GM18508 (cell line): ENCODE results near the gene OSBP2.

Experiments used
- ATAC-seq: cut with Tn5 transposase; IDR thresholded peaks from one replicate; pipeline ENCODE4 v1.9.1; 2021; ENCODE audit warnings: moderate number of reproducible peaks; ENCODE audit not compliant: insufficient read depth, unreplicated experiment

Gene OSBP2

GRCh38 chr22:30889268-30889995 lies 194.8 kb downstream of the OSBP2 start:
- no peak for ATAC-seq

GRCh38 chr22:30889996-30890480 lies 195.4 kb downstream of the OSBP2 start:
- no peak for ATAC-seq

GRCh38 chr22:30890686-30891442 lies 196.2 kb downstream of the OSBP2 start:
- no peak for ATAC-seq

GRCh38 chr22:30891443-30891755 lies 196.7 kb downstream of the OSBP2 start:
- no peak for ATAC-seq

GRCh38 chr22:30891781-30892180 lies 197.1 kb downstream of the OSBP2 start:
- ATAC-seq = no peak

GRCh38 chr22:30892286-30892685 lies 197.6 kb downstream of the OSBP2 start:
- ATAC-seq = no peak

- ATAC-seq = no peak
Measured at GRCh38 chr22:30892731-30893221, 198.1 kb downstream of the OSBP2 start.

GRCh38 chr22:30893434-30894370 lies 199.0 kb downstream of the OSBP2 start:
- no peak for ATAC-seq

- ATAC-seq = no peak
Measured at GRCh38 chr22:30894371-30894740, 199.7 kb downstream of the OSBP2 start.

GRCh38 chr22:30902496-30903357 lies 208.1 kb downstream of the OSBP2 start:
- ATAC-seq = no peak

- no peak for ATAC-seq
Measured at GRCh38 chr22:30903876-30904460, 209.3 kb downstream of the OSBP2 start.

GRCh38 chr22:30905696-30906341 lies 211.1 kb downstream of the OSBP2 start:
- ATAC-seq = no peak

GRCh38 chr22:30906411-30906810 lies 211.7 kb downstream of the OSBP2 start:
- no peak for ATAC-seq

GRCh38 chr22:30906946-30907345 lies 212.3 kb downstream of the OSBP2 start:
- ATAC-seq = no peak

GRCh38 chr22:30908051-30908461 lies 213.4 kb downstream of the OSBP2 start:
- no peak for ATAC-seq

- no peak for ATAC-seq
Measured at GRCh38 chr22:30909306-30909705, 214.6 kb downstream of the OSBP2 start.

GRCh38 chr22:30910358-30910757 lies 215.7 kb downstream of the OSBP2 start:
- no peak for ATAC-seq

- no peak for ATAC-seq
Measured at GRCh38 chr22:30918761-30919160, 224.1 kb downstream of the OSBP2 start.

GRCh38 chr22:30919973-30920372 lies 225.3 kb downstream of the OSBP2 start:
- ATAC-seq = no peak
